B cell (primary cell): ENCODE data around the gene INSRR. TPM values are rescaled to one million over a fixed set of nuclear protein-coding genes. Genes with fewer than 3 reads are reported as not detected.

Source experiments
- ATAC-seq: fragments of 200-7000 bp; cut with Tn5 transposase; one replicate; pipeline ENCODE4 v1.10.0; 2021; ENCODE audit warnings: low read depth, mild to moderate bottlenecking, moderate number of reproducible peaks, moderate library complexity
- CTCF ChIA-PET: fragments of 350-600 bp; sonication (Branson Sonifier 250); formaldehyde crosslinking; loops from one replicate; lab custom pipeline; 2021; ENCODE audit warnings: antibody characterized with exemption, inconsistent platforms; lab: Charles Lee
- POLR2A ChIA-PET: fragments of 350-600 bp; sonication (Branson Sonifier 250); formaldehyde crosslinking; loops from one replicate; lab custom pipeline; 2021; ENCODE audit warnings: antibody characterized with exemption; lab: Charles Lee
- DNase-seq: peaks from one replicate; pipeline ENCODE4 v3.0.0; 2013
- H2AFZ ChIP-seq: 2 replicates; pipeline ENCODE4 v1.6.1; 2012; ENCODE audit warnings: mild to moderate bottlenecking, low read depth, low read length; ENCODE audit not compliant: insufficient read depth, poor library complexity, severe bottlenecking
- H3K27ac ChIP-seq, 2 donors: 1 replicate in 1 of 2; 2 replicates in 1 of 2; pipeline ENCODE4 v1.5.1; 2012 to 2013; ENCODE audit warnings: low read length in 2 of 2, mild to moderate bottlenecking in 2 of 2, moderate library complexity in 1 of 2
- H3K27me3 ChIP-seq, 4 experiments: fragments of 200-600 bp in 1 of 4; sonication (generic) in 1 of 4; replicated peaks in 1 of 4; 1 replicate in 2 of 4; 2 replicates in 2 of 4; pipeline versions ENCODE4 v1.6.1 to v1.7.0; 2013 to 2016; ENCODE audit warnings: low read length in 3 of 4, mild to moderate bottlenecking in 2 of 4, mixed read lengths in 1 of 4, moderate library complexity in 1 of 4; ENCODE audit not compliant: insufficient read depth in 4 of 4, control insufficient read depth in 3 of 4; ENCODE audit errors: control extremely low read depth in 1 of 4
- H3K36me3 ChIP-seq, 2 experiments: replicated peaks in 1 of 2; 1 replicate in 1 of 2; 2 replicates in 1 of 2; pipeline versions ENCODE4 v1.6.1 to v1.7.1; 2013; ENCODE audit warnings: low read length in 1 of 2; ENCODE audit not compliant: insufficient read depth in 2 of 2, control insufficient read depth in 1 of 2; ENCODE audit errors: control extremely low read depth in 1 of 2, extremely low read depth in 1 of 2
- H3K4me1 ChIP-seq, 2 donors: fragments of 200-600 bp in 1 of 2; sonication (generic) in 1 of 2; 1 replicate in 1 of 2; 2 replicates in 1 of 2; pipeline versions ENCODE4 v1.5.1 to v1.6.1; 2013 to 2017; ENCODE audit warnings: low read length in 2 of 2; ENCODE audit not compliant: control insufficient read depth in 2 of 2, insufficient read depth in 2 of 2
- H3K4me2 ChIP-seq: replicated peaks from 2 replicates; pipeline ENCODE3; 2012; ENCODE audit warnings: mild to moderate bottlenecking, low read depth, low read length; ENCODE audit not compliant: poor library complexity, severe bottlenecking
- H3K4me3 ChIP-seq, 5 experiments: fragments of 200-600 bp in 1 of 5; sonication (generic) in 1 of 5; 1 replicate in 3 of 5; 2 replicates in 2 of 5; pipeline versions ENCODE4 v1.5.1 to v1.7.0; 2011 to 2016; ENCODE audit warnings: low read length in 4 of 5, mild to moderate bottlenecking in 4 of 5, low read depth in 2 of 5, control low read depth in 1 of 5, moderate library complexity in 1 of 5; ENCODE audit not compliant: insufficient read depth in 1 of 5; ENCODE audit errors: control extremely low read depth in 1 of 5, extremely low read depth in 1 of 5
- H3K79me2 ChIP-seq: fragments of 200-600 bp; sonication (generic); one replicate; pipeline ENCODE4 v1.6.0; 2016; ENCODE audit warnings: low read length; ENCODE audit not compliant: control insufficient read depth, insufficient read depth
- H3K9ac ChIP-seq: fragments of 200-600 bp; sonication (generic); 2 replicates; pipeline ENCODE4 v1.6.1; 2017; ENCODE audit warnings: mild to moderate bottlenecking, low read length, moderate library complexity
- H3K9me3 ChIP-seq, 3 donors: one replicate each; pipeline versions ENCODE4 v1.6.1 to v1.7.1; 2013; ENCODE audit warnings: low read length in 2 of 3; ENCODE audit not compliant: control insufficient read depth in 2 of 3, insufficient read depth in 1 of 3; ENCODE audit errors: control extremely low read depth in 1 of 3
- H4K20me1 ChIP-seq: 2 replicates; pipeline ENCODE4 v1.6.0; 2012; ENCODE audit warnings: mild to moderate bottlenecking, low read length; ENCODE audit not compliant: insufficient read depth, control insufficient read depth, poor library complexity, severe bottlenecking
- H3K27ac Mint-ChIP-seq: one replicate; pipeline ENCODE4 v1.8.0; 2021; ENCODE audit warnings: mixed read lengths
- H3K27me3 Mint-ChIP-seq: one replicate; pipeline ENCODE4 v1.8.0; 2021; ENCODE audit warnings: mixed read lengths
- H3K4me1 Mint-ChIP-seq: one replicate; pipeline ENCODE4 v1.8.0; 2021; ENCODE audit warnings: mixed read lengths
- H3K4me3 Mint-ChIP-seq: one replicate; pipeline ENCODE4 v1.8.0; 2021; ENCODE audit warnings: mixed read lengths
- H3K9me3 Mint-ChIP-seq: one replicate; pipeline ENCODE4 v1.8.0; 2022; ENCODE audit warnings: mixed read lengths; ENCODE audit not compliant: insufficient read depth
- EZH2 ChIP-seq: IDR thresholded peaks from 2 replicates; pipeline ENCODE4 v1.6.1; 2012; ENCODE audit warnings: borderline replicate concordance, low read depth, mild to moderate bottlenecking, moderate library complexity, low read length; ENCODE audit not compliant: insufficient read depth, poor library complexity, severe bottlenecking
- WGBS: methylation state at CpG from one replicate; pipeline ENCODE4 v1.1.5; 2013; ENCODE audit warnings: missing lambda C conversion rate; ENCODE audit not compliant: insufficient coverage; 5-methylcytosine and 5-hydroxymethylcytosine counted together
- intact Hi-C: fragments of 100-400 bp; cut with micrococcal nuclease; formaldehyde crosslinking; loops from one replicate; pipeline ENCODE4 v1.10.0; 2022
- polyA minus RNA-seq: library from RNA; depleted of rRNA, polyadenylated mRNA; stranded (reverse); fragments of >200 nt; gene quantifications from 2 replicates; pipeline ENCODE4 v1.2.3, GENCODE V29; 2012
- polyA plus RNA-seq: library from polyadenylated mRNA; depleted of rRNA; stranded (reverse); fragments of >200 nt; gene quantifications from 2 replicates; pipeline ENCODE4 v1.2.3, GENCODE V29; 2012
- total RNA-seq, 2 donors: library from RNA; stranded (reverse); fragments of 120-200 nt in 1 of 2; gene quantifications; 1 replicate in 1 of 2; 2 replicates in 1 of 2; pipeline versions ENCODE4 v1.2.3 to v1.2.4, GENCODE V29; 2013 to 2022
- TF ChIP-seq, protein P1 (sequence below): fragments of 200-600 bp; IDR thresholded peaks from one replicate; pipeline ENCODE4 v1.8.0; 2022; ENCODE audit warnings: antibody characterized with exemption, mild to moderate bottlenecking

INSRR gene
- total RNA-seq (not detected in 2 replicates), polyA plus RNA-seq (not detected in 2 replicates), polyA minus RNA-seq (not detected in 2 replicates)
- 0.02 TPM for total RNA-seq (2013)

- H2AFZ ChIP-seq, result peak within 1 kb of the TSS; percentile 64
- H3K4me3 ChIP-seq, result peak within 1 kb of the TSS in 3 of 5 experiments; percentile 41 to 54 (median 48)
- ChIA-PET POLR2A (no interaction called here), CTCF (interaction anchor here (0.5 to 4.0 kb wide), 11 partner anchors 20 to 201 kb away, joined by 3 to 99 read pairs (median 4); partner anchors contain the start of genes ISG20L2 and METTL25B)
- H3K4me3 Mint-ChIP-seq, result peak within 1 kb of the TSS; percentile 83
- peak within 1 kb of the TSS; percentile 93 for H3K4me2 ChIP-seq
- peak within 1 kb of the TSS; percentile 52 for H3K9ac ChIP-seq
- peaks cover 0 to 70% (median 38%) of the 10 kb centered on the region in 4 experiments for H3K27me3 ChIP-seq
- H3K27me3 Mint-ChIP-seq, result peaks cover 66% of the 10 kb centered on the region
- H3K79me2 ChIP-seq, result no peaks in the 10 kb centered on the region
- H3K27ac Mint-ChIP-seq, result no peak within 1 kb of the TSS
- peaks cover 0 to 3% (median 0%) of the 10 kb centered on the region in 3 donors for H3K9me3 ChIP-seq
- TF ChIP-seq, protein P1, sequence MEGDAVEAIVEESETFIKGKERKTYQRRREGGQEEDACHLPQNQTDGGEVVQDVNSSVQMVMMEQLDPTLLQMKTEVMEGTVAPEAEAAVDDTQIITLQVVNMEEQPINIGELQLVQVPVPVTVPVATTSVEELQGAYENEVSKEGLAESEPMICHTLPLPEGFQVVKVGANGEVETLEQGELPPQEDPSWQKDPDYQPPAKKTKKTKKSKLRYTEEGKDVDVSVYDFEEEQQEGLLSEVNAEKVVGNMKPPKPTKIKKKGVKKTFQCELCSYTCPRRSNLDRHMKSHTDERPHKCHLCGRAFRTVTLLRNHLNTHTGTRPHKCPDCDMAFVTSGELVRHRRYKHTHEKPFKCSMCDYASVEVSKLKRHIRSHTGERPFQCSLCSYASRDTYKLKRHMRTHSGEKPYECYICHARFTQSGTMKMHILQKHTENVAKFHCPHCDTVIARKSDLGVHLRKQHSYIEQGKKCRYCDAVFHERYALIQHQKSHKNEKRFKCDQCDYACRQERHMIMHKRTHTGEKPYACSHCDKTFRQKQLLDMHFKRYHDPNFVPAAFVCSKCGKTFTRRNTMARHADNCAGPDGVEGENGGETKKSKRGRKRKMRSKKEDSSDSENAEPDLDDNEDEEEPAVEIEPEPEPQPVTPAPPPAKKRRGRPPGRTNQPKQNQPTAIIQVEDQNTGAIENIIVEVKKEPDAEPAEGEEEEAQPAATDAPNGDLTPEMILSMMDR, result no peak
- TF ChIP-seq EZH2, result no peak
- intact Hi-C loops, result no loop called here
- peaks cover 23 to 30% of the 10 kb centered on the region in 2 donors for H3K4me1 ChIP-seq
- 15% methylated on average over 27 of the region's 39 CpGs for WGBS
- ATAC-seq (no peak), DNase-seq (no peak)
- H3K36me3 ChIP-seq, result no peaks in the 10 kb centered on the region
- no peaks in the 10 kb centered on the region for H4K20me1 ChIP-seq
- H3K4me1 Mint-ChIP-seq, result peaks cover 18% of the 10 kb centered on the region
- no peak within 1 kb of the TSS for H3K27ac ChIP-seq
- no peaks in the 10 kb centered on the region for H3K9me3 Mint-ChIP-seq
These were observed at the start of gene INSRR for GRCh38 chr1:156858959-156859522. Gene INSRR (minus strand): TSS chr1:156859117. CDS start chr1:156858621, 496 bp downstream.

DNA sequence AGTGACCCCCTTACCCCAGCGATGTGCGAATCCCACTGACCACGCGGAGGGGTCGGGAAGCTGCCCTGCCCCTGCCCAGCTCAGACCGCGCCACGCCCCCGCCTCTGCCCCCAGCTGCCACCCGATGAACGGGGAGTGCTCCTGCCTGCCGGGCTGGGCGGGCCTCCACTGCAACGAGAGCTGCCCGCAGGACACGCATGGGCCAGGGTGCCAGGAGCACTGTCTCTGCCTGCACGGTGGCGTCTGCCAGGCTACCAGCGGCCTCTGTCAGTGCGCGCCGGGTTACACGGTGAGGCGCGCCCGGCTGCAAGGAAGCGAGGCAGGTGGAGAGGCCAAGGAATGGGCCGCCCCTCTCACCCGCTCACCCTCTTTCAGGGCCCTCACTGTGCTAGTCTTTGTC, 49.6 kb upstream of the INSRR start:
- Histone ChIP-seq H2AFZ (no peak overlapping the region), H3K36me3 (no peaks in the 10 kb centered on the region), H3K27me3 (peaks cover 0 to 21% (median 1%) of the 10 kb centered on the region in 4 experiments), H3K9me3 (peaks cover 0 to 11% (median 0%) of the 10 kb centered on the region in 3 donors), H3K79me2 (no peaks in the 10 kb centered on the region), H3K9ac (no peak overlapping the region), H3K27ac (no peak overlapping the region), H3K4me2 (no peak overlapping the region), H3K4me1 (no peaks in the 10 kb centered on the region), H4K20me1 (no peaks in the 10 kb centered on the region), H3K4me3 (no peak overlapping the region)
- ChIA-PET POLR2A (no interaction called here), CTCF (no interaction called here)
- peaks cover 2% of the 10 kb centered on the region for H3K4me1 Mint-ChIP-seq
- peaks cover 24% of the 10 kb centered on the region for H3K27me3 Mint-ChIP-seq
- no peak overlapping the region for H3K4me3 Mint-ChIP-seq
- ATAC-seq, result no peak
- no peak for TF ChIP-seq EZH2
- TF ChIP-seq, protein P1, result no peak
- DNase-seq, result no peak
- no peak overlapping the region for H3K27ac Mint-ChIP-seq
- 93% methylated on average over 29 of the region's 29 CpGs for WGBS
- H3K9me3 Mint-ChIP-seq, result no peaks in the 10 kb centered on the region
- intact Hi-C loops, result no loop called here
